ENCODE results near the gene LIN37.
"Not testable (repeated sequence)": the region's sequence is repeated elsewhere in the genome, so short reads cannot be mapped to it uniquely, and the experiment has no call there.

The LIN37 gene

GRCh38 chr19:35768082-35768421 lies 19.7 kb downstream of the LIN37 start:
- Histone ChIP-seq H3K4me1 (ENCODE audit: control insufficient read depth in 1 of 2, insufficient read depth in 1 of 2, low read depth in 1 of 2, low read length in 1 of 2) (no peaks in the 10 kb centered on the region), H3K27me3 (no peaks in the 10 kb centered on the region), H3K9me3 (no peaks in the 10 kb centered on the region), H3K4me3 (ENCODE audit: low read depth in 1 of 2, low read length in 1 of 2) (no peak overlapping the region), H3K27ac (no peak overlapping the region), H3K36me3 (peaks cover 45% of the 10 kb centered on the region)
- TF ChIP-seq CTCF (IDR thresholded peaks at IDR 0.05), result no peak

- peaks cover 16% of the 10 kb centered on the region for H3K36me3 ChIP-seq
- H3K4me3 ChIP-seq (ENCODE audit: low read depth in 1 of 2, low read length in 1 of 2); H3K27me3 ChIP-seq; H3K27ac ChIP-seq; H3K9me3 ChIP-seq: not testable (repeated sequence)
- H3K4me1 ChIP-seq (ENCODE audit: control insufficient read depth in 1 of 2, insufficient read depth in 1 of 2, low read depth in 1 of 2, low read length in 1 of 2), result peaks cover 15 to 19% of the 10 kb centered on the region in 2 experiments
These were observed 24.0 kb downstream of the LIN37 start for GRCh38 chr19:35772362-35772761.

- peaks cover 15 to 19% of the 10 kb centered on the region in 2 experiments for H3K4me1 ChIP-seq (ENCODE audit: control insufficient read depth in 1 of 2, insufficient read depth in 1 of 2, low read depth in 1 of 2, low read length in 1 of 2)
- no peaks in the 10 kb centered on the region for H3K27me3 ChIP-seq
- no peak overlapping the region for H3K27ac ChIP-seq
- H3K9me3 ChIP-seq, result no peaks in the 10 kb centered on the region
- TF ChIP-seq CTCF (IDR thresholded peaks at IDR 0.05), result no peak
- H3K4me3 ChIP-seq (ENCODE audit: low read depth in 1 of 2, low read length in 1 of 2), result no peak overlapping the region
- peaks cover 16% of the 10 kb centered on the region for H3K36me3 ChIP-seq
These were observed 24.8 kb downstream of the LIN37 start for GRCh38 chr19:35773020-35773806.

GRCh38 chr19:35774274-35775045 lies 26.1 kb downstream of the LIN37 start:
- Histone ChIP-seq H3K9me3 (no peaks in the 10 kb centered on the region), H3K4me3 (ENCODE audit: low read depth in 1 of 2, low read length in 1 of 2) (peak overlapping the region; percentile 74 to 93)
- no peak for TF ChIP-seq CTCF (IDR thresholded peaks at IDR 0.05)

GRCh38 chr19:35775046-35775297 lies 26.6 kb downstream of the LIN37 start:
- H3K9me3 ChIP-seq, result no peaks in the 10 kb centered on the region
- H3K27ac ChIP-seq, result peak overlapping the region; percentile 61
- no peak for TF ChIP-seq CTCF (IDR thresholded peaks at IDR 0.05)
- peaks cover 25% of the 10 kb centered on the region for H3K36me3 ChIP-seq
- H3K4me3 ChIP-seq (ENCODE audit: low read depth in 1 of 2, low read length in 1 of 2), result peak overlapping the region; percentile 74 to 93
- peaks cover 15 to 19% of the 10 kb centered on the region in 2 experiments for H3K4me1 ChIP-seq (ENCODE audit: control insufficient read depth in 1 of 2, insufficient read depth in 1 of 2, low read depth in 1 of 2, low read length in 1 of 2)
- no peaks in the 10 kb centered on the region for H3K27me3 ChIP-seq

More at GRCh38 chr19:35774274-35775045, 26.1 kb downstream of the LIN37 start:
- Histone ChIP-seq H3K36me3 (peaks cover 20% of the 10 kb centered on the region), H3K4me1 (ENCODE audit: control insufficient read depth in 1 of 2, insufficient read depth in 1 of 2, low read depth in 1 of 2, low read length in 1 of 2) (peaks cover 15 to 19% of the 10 kb centered on the region in 2 experiments), H3K27me3 (no peaks in the 10 kb centered on the region), H3K27ac (no peak overlapping the region)
